ENCODE data around the gene VWDE. TPM values are rescaled to one million over a fixed set of nuclear protein-coding genes. Genes with fewer than 3 reads are reported as not detected.

VWDE gene
- total RNA-seq, 2 donors from 2014 or later, result 0.31 TPM; not detected in 1

GRCh38 chr7:12305502-12305901 is 98.2 kb downstream of the VWDE start:
- no peak for DNase-seq (ENCODE audit: low spot score)
- H3K4me1 Mint-ChIP-seq (ENCODE audit: low read depth in 2 of 2), result no peaks in the 10 kb centered on the region
- no peak for ATAC-seq
- H3K4me3 Mint-ChIP-seq, result no peak overlapping the region
- no peak overlapping the region for H3K27ac Mint-ChIP-seq
- H3K9me3 Mint-ChIP-seq, result no peaks in the 10 kb centered on the region
- H3K27me3 Mint-ChIP-seq, result peaks cover 0 to 16% of the 10 kb centered on the region in 2 donors
- no peaks in the 10 kb centered on the region for H3K36me3 Mint-ChIP-seq

GRCh38 chr7:12303495-12303894 is 100.2 kb downstream of the VWDE start:
- H3K27me3 Mint-ChIP-seq, result peaks cover 0 to 7% of the 10 kb centered on the region in 2 donors
- H3K36me3 Mint-ChIP-seq, result no peaks in the 10 kb centered on the region
- H3K4me3 Mint-ChIP-seq, result no peak overlapping the region
- no peaks in the 10 kb centered on the region for H3K9me3 Mint-ChIP-seq
- ATAC-seq (no peak), DNase-seq (ENCODE audit: low spot score) (no peak)
- no peak overlapping the region for H3K27ac Mint-ChIP-seq
- no peaks in the 10 kb centered on the region for H3K4me1 Mint-ChIP-seq (ENCODE audit: low read depth in 2 of 2)

GRCh38 chr7:12303062-12303461 is 100.6 kb downstream of the VWDE start:
- Mint-ChIP-seq H3K4me3 (no peak overlapping the region), H3K4me1 (ENCODE audit: low read depth in 2 of 2) (no peaks in the 10 kb centered on the region), H3K27me3 (peaks cover 0 to 7% of the 10 kb centered on the region in 2 donors), H3K36me3 (no peaks in the 10 kb centered on the region), H3K9me3 (no peaks in the 10 kb centered on the region), H3K27ac (no peak overlapping the region)
- ATAC-seq (no peak), DNase-seq (ENCODE audit: low spot score) (no peak)

- no peaks in the 10 kb centered on the region for H3K36me3 Mint-ChIP-seq
- no peak overlapping the region for H3K4me3 Mint-ChIP-seq
- no peaks in the 10 kb centered on the region for H3K4me1 Mint-ChIP-seq (ENCODE audit: low read depth in 2 of 2)
- H3K27me3 Mint-ChIP-seq, result peaks cover under 1 to 7% of the 10 kb centered on the region in 2 donors
- no peak overlapping the region for H3K27ac Mint-ChIP-seq
- H3K9me3 Mint-ChIP-seq, result no peaks in the 10 kb centered on the region
- DNase-seq (ENCODE audit: low spot score), result no peak
- ATAC-seq, result no peak
Measured at GRCh38 chr7:12300415-12300814, 103.2 kb downstream of the VWDE start.

GRCh38 chr7:12299367-12299766 is 104.3 kb downstream of the VWDE start:
- no peak overlapping the region for H3K4me3 Mint-ChIP-seq

GRCh38 chr7:12297283-12298108 is 106.2 kb downstream of the VWDE start:
- H3K9me3 Mint-ChIP-seq, result no peaks in the 10 kb centered on the region
- DNase-seq (ENCODE audit: low spot score) (no peak), ATAC-seq (no peak)
- H3K4me1 Mint-ChIP-seq (ENCODE audit: low read depth in 2 of 2), result no peaks in the 10 kb centered on the region
- H3K4me3 Mint-ChIP-seq, result no peak overlapping the region
- H3K27me3 Mint-ChIP-seq, result peaks cover 0 to 6% of the 10 kb centered on the region in 2 donors
- no peaks in the 10 kb centered on the region for H3K36me3 Mint-ChIP-seq
- no peak overlapping the region for H3K27ac Mint-ChIP-seq

More at GRCh38 chr7:12299367-12299766, 104.3 kb downstream of the VWDE start:
- Mint-ChIP-seq H3K27ac (no peak overlapping the region), H3K9me3 (no peaks in the 10 kb centered on the region), H3K36me3 (no peaks in the 10 kb centered on the region), H3K4me1 (ENCODE audit: low read depth in 2 of 2) (no peaks in the 10 kb centered on the region), H3K27me3 (peaks cover 6 to 7% of the 10 kb centered on the region in 2 donors)
- no peak for ATAC-seq
- no peak for DNase-seq (ENCODE audit: low spot score)

- no peak overlapping the region for H3K4me3 Mint-ChIP-seq
- no peak for DNase-seq (ENCODE audit: low spot score)
- no peaks in the 10 kb centered on the region for H3K4me1 Mint-ChIP-seq (ENCODE audit: low read depth in 2 of 2)
- H3K27ac Mint-ChIP-seq, result no peak overlapping the region
- ATAC-seq, result no peak
- no peaks in the 10 kb centered on the region for H3K9me3 Mint-ChIP-seq
- H3K36me3 Mint-ChIP-seq, result no peaks in the 10 kb centered on the region
- peaks cover 0 to 6% of the 10 kb centered on the region in 2 donors for H3K27me3 Mint-ChIP-seq
Measured at GRCh38 chr7:12296051-12296570, 107.6 kb downstream of the VWDE start.

GRCh38 chr7:12294701-12295100 is 109.0 kb downstream of the VWDE start:
- no peak for DNase-seq (ENCODE audit: low spot score)
- no peak overlapping the region for H3K4me3 Mint-ChIP-seq
- H3K9me3 Mint-ChIP-seq, result no peaks in the 10 kb centered on the region
- no peak overlapping the region for H3K27ac Mint-ChIP-seq
- H3K27me3 Mint-ChIP-seq, result peaks cover 0 to 6% of the 10 kb centered on the region in 2 donors
- no peak for ATAC-seq
- no peaks in the 10 kb centered on the region for H3K36me3 Mint-ChIP-seq
- peaks cover 0 to 3% of the 10 kb centered on the region in 2 donors for H3K4me1 Mint-ChIP-seq (ENCODE audit: low read depth in 2 of 2)

- ATAC-seq (no peak), DNase-seq (ENCODE audit: low spot score) (no peak)
- Mint-ChIP-seq H3K27ac (no peak overlapping the region), H3K9me3 (no peaks in the 10 kb centered on the region), H3K27me3 (peaks cover 0 to 8% of the 10 kb centered on the region in 2 donors), H3K4me1 (ENCODE audit: low read depth in 2 of 2) (peaks cover 0 to 6% of the 10 kb centered on the region in 2 donors), H3K4me3 (no peak overlapping the region), H3K36me3 (no peaks in the 10 kb centered on the region)
Measured at GRCh38 chr7:12291870-12292269, 111.8 kb downstream of the VWDE start.

- Mint-ChIP-seq H3K27me3 (peaks cover 0 to 8% of the 10 kb centered on the region in 2 donors), H3K4me1 (ENCODE audit: low read depth in 2 of 2) (peaks cover 0 to 6% of the 10 kb centered on the region in 2 donors), H3K36me3 (no peaks in the 10 kb centered on the region), H3K27ac (no peak overlapping the region), H3K4me3 (no peak overlapping the region), H3K9me3 (no peaks in the 10 kb centered on the region)
- ATAC-seq, result no peak
- DNase-seq (ENCODE audit: low spot score), result no peak
Measured at GRCh38 chr7:12290761-12291160, 112.9 kb downstream of the VWDE start.

GRCh38 chr7:12289996-12290395 is 113.7 kb downstream of the VWDE start:
- Mint-ChIP-seq H3K27ac (no peak overlapping the region), H3K4me3 (no peak overlapping the region), H3K27me3 (peaks cover 0 to 5% of the 10 kb centered on the region in 2 donors), H3K4me1 (ENCODE audit: low read depth in 2 of 2) (peaks cover 0 to 6% of the 10 kb centered on the region in 2 donors), H3K36me3 (no peaks in the 10 kb centered on the region), H3K9me3 (no peaks in the 10 kb centered on the region)
- no peak for DNase-seq (ENCODE audit: low spot score)
- ATAC-seq, result no peak

- no peaks in the 10 kb centered on the region for H3K9me3 Mint-ChIP-seq
- H3K4me3 Mint-ChIP-seq, result no peak overlapping the region
- no peak overlapping the region for H3K27ac Mint-ChIP-seq
- peaks cover 0 to 6% of the 10 kb centered on the region in 2 donors for H3K4me1 Mint-ChIP-seq (ENCODE audit: low read depth in 2 of 2)
- peaks cover 5 to 12% of the 10 kb centered on the region in 2 donors for H3K27me3 Mint-ChIP-seq
- no peak for ATAC-seq
- DNase-seq (ENCODE audit: low spot score), result no peak
- H3K36me3 Mint-ChIP-seq, result no peaks in the 10 kb centered on the region
Measured at GRCh38 chr7:12287901-12288300, 115.8 kb downstream of the VWDE start.

- no peak for ATAC-seq
- DNase-seq (ENCODE audit: low spot score), result no peak
- Mint-ChIP-seq H3K27ac (no peak overlapping the region), H3K4me3 (no peak overlapping the region), H3K36me3 (peaks cover 9% of the 10 kb centered on the region), H3K4me1 (ENCODE audit: low read depth in 2 of 2) (peaks cover 0 to 3% of the 10 kb centered on the region in 2 donors), H3K9me3 (no peaks in the 10 kb centered on the region), H3K27me3 (peaks cover 13 to 31% of the 10 kb centered on the region in 2 donors)
Measured at GRCh38 chr7:12281038-12281437, 122.6 kb downstream of the VWDE start.

Measured in natural killer cell treated with Interleukin-12 subunit alpha and Interleukin-12 subunit beta and Interleukin-15 and Interleukin-18, amount 100 ng/mL, for 72 hours (primary cell).